WTC11 (cell line): Measurements from ENCODE around the gene KCNK5. TPM values are rescaled to one million over a fixed set of nuclear protein-coding genes. Genes with fewer than 3 reads are reported as not detected.

Experiments
- ATAC-seq: fragments of 200-7000 bp; cut with Tn5 transposase; 2 replicates; pipeline ENCODE4 v1.10.0; 2021; ENCODE audit warnings: mild to moderate bottlenecking, moderate library complexity
- CTCF ChIA-PET: fragments of 300-600 bp; sonication (Branson Sonifier 250); formaldehyde crosslinking; loops from one replicate; lab custom pipeline; 2021; ENCODE audit warnings: antibody characterized with exemption; lab: Charles Lee
- POLR2A ChIA-PET: fragments of 350-600 bp; sonication (Branson Sonifier 250); formaldehyde crosslinking; loops from one replicate; lab custom pipeline; 2021; ENCODE audit warnings: antibody characterized with exemption; lab: Charles Lee
- DNase-seq: peaks from one replicate; pipeline ENCODE4 v3.0.0; 2021; ENCODE audit warnings: low spot score
- H3K27ac Mint-ChIP-seq: 2 replicates; pipeline ENCODE4 v1.8.0; 2021; ENCODE audit warnings: mixed read lengths
- H3K27me3 Mint-ChIP-seq: 2 replicates; pipeline ENCODE4 v1.8.0; 2021; ENCODE audit warnings: low read depth, mild to moderate bottlenecking, moderate library complexity, mixed read lengths
- H3K36me3 Mint-ChIP-seq: 2 replicates; pipeline ENCODE4 v1.8.0; 2021; ENCODE audit warnings: mixed read lengths
- H3K4me1 Mint-ChIP-seq: 2 replicates; pipeline ENCODE4 v1.8.0; 2022; ENCODE audit warnings: mixed read lengths
- H3K4me3 Mint-ChIP-seq: 2 replicates; pipeline ENCODE4 v1.8.0; 2021; ENCODE audit warnings: mild to moderate bottlenecking, moderate library complexity, mixed read lengths
- H3K9me3 Mint-ChIP-seq: 2 replicates; pipeline ENCODE4 v1.8.0; 2021; ENCODE audit warnings: mixed read lengths
- AR ChIP-seq: fragments of 250-450 bp; sonication (Bioruptor Pico); IDR thresholded peaks from 2 replicates; pipeline ENCODE4 v1.9.0; 2021; ENCODE audit warnings: mild to moderate bottlenecking
- ARID4B ChIP-seq: sonication (generic); formaldehyde crosslinking; IDR thresholded peaks from 2 replicates; pipeline ENCODE4 v1.8.0; 2023; ENCODE audit warnings: missing genetic modification reagents, mild to moderate bottlenecking, borderline replicate concordance
- ATF3 ChIP-seq: sonication (generic); formaldehyde crosslinking; conservative IDR thresholded peaks from 2 replicates; pipeline ENCODE4 v1.8.1; 2022; ENCODE audit warnings: mild to moderate bottlenecking, missing genetic modification reagents
- CREB1 ChIP-seq: sonication (generic); formaldehyde crosslinking; IDR thresholded peaks from 2 replicates; pipeline ENCODE4 v1.8.0; 2023; ENCODE audit warnings: mild to moderate bottlenecking, missing genetic modification reagents
- CREM ChIP-seq: sonication (generic); formaldehyde crosslinking; IDR thresholded peaks from 2 replicates; pipeline ENCODE4 v1.8.1; 2022; ENCODE audit warnings: mild to moderate bottlenecking, missing genetic modification reagents, moderate library complexity
- E2F1 ChIP-seq: sonication (generic); formaldehyde crosslinking; IDR thresholded peaks from 2 replicates; pipeline ENCODE4 v1.8.0; 2022; ENCODE audit warnings: mild to moderate bottlenecking, missing genetic modification reagents
- E2F4 ChIP-seq: sonication (generic); formaldehyde crosslinking; IDR thresholded peaks from 2 replicates; pipeline ENCODE4 v1.8.1; 2022; ENCODE audit warnings: low read depth, mild to moderate bottlenecking, moderate library complexity, missing genetic modification reagents, borderline replicate concordance
- E2F5 ChIP-seq: sonication (generic); formaldehyde crosslinking; IDR thresholded peaks from 2 replicates; pipeline ENCODE4 v1.8.1; 2022; ENCODE audit warnings: mild to moderate bottlenecking, moderate library complexity, missing genetic modification reagents
- ELF4 ChIP-seq: sonication (generic); formaldehyde crosslinking; IDR thresholded peaks from 2 replicates; pipeline ENCODE4 v1.8.1; 2022; ENCODE audit warnings: low read depth, mild to moderate bottlenecking, moderate library complexity, missing genetic modification reagents
- ERG ChIP-seq: fragments of 250-450 bp; sonication (Bioruptor Pico); IDR thresholded peaks from 2 replicates; pipeline ENCODE4 v1.8.0; 2021; ENCODE audit warnings: mild to moderate bottlenecking
- NR1H2 ChIP-seq: sonication (generic); formaldehyde crosslinking; IDR thresholded peaks from 2 replicates; pipeline ENCODE4 v1.9.0; 2021; ENCODE audit warnings: mild to moderate bottlenecking, moderate library complexity, missing genetic modification reagents
- NR2C2 ChIP-seq: sonication (generic); formaldehyde crosslinking; IDR thresholded peaks from 2 replicates; pipeline ENCODE4 v1.8.0; 2022; ENCODE audit warnings: mild to moderate bottlenecking, missing genetic modification reagents
- NR3C1 ChIP-seq: sonication (generic); formaldehyde crosslinking; conservative IDR thresholded peaks from 2 replicates; pipeline ENCODE4 v1.8.1; 2023; ENCODE audit warnings: low read depth, mild to moderate bottlenecking, missing genetic modification reagents
- RORB ChIP-seq: fragments of 250-450 bp; sonication (Bioruptor Pico); IDR thresholded peaks from 2 replicates; pipeline ENCODE4 v1.9.0; 2021; ENCODE audit warnings: mild to moderate bottlenecking
- SMAD4 ChIP-seq: sonication (generic); formaldehyde crosslinking; IDR thresholded peaks from 2 replicates; pipeline ENCODE4 v1.8.0; 2022; ENCODE audit warnings: mild to moderate bottlenecking, missing genetic modification reagents
- SP1 ChIP-seq: sonication (generic); formaldehyde crosslinking; conservative IDR thresholded peaks from 2 replicates; pipeline ENCODE4 v1.8.1; 2022; ENCODE audit warnings: missing genetic modification reagents
- STAT6 ChIP-seq: sonication (generic); formaldehyde crosslinking; conservative IDR thresholded peaks from 2 replicates; pipeline ENCODE4 v1.8.1; 2023; ENCODE audit warnings: mild to moderate bottlenecking, low read depth, missing genetic modification reagents, moderate library complexity
- ZNF317 ChIP-seq: sonication (generic); formaldehyde crosslinking; IDR thresholded peaks from 2 replicates; pipeline ENCODE4 v1.8.1; 2023; ENCODE audit warnings: low read depth, mild to moderate bottlenecking, moderate library complexity, missing genetic modification reagents, borderline replicate concordance
- ZNF423 ChIP-seq: fragments of 250-450 bp; sonication (Bioruptor Pico); IDR thresholded peaks from 2 replicates; pipeline ENCODE4 v2.1.2; 2022; ENCODE audit warnings: mild to moderate bottlenecking, moderate library complexity
- total RNA-seq: library from RNA; stranded (reverse); gene quantifications from 3 replicates; pipeline ENCODE4 v1.2.3, GENCODE V29; 2021

The KCNK5 gene
- total RNA-seq, 1 experiment from 2014 or later, result 41.8 TPM

GRCh38 chr6:39143238-39143930, 85.9 kb downstream of the KCNK5 start:
- POLR2A ChIA-PET, result no interaction called here
- Mint-ChIP-seq H3K27ac (no peak overlapping the region), H3K4me3 (no peak overlapping the region), H3K4me1 (peaks cover 13% of the 10 kb centered on the region)
- CTCF ChIA-PET, result no interaction called here
- TF ChIP-seq CREM (no peak), E2F5 (CRISPR knock-in tag) (no peak), ARID4B (CRISPR knock-in tag) (no peak), ZNF423 (CRISPR knock-in tag) (no peak), STAT6 (CRISPR knock-in tag) (no peak), NR2C2 (CRISPR knock-in tag) (no peak), AR (no peak), NR1H2 (CRISPR knock-in tag) (no peak), CREB1 (CRISPR knock-in tag) (no peak), ERG (no peak), SP1 (no peak), RORB (CRISPR knock-in tag) (no peak), E2F4 (CRISPR knock-in tag) (no peak), ATF3 (CRISPR knock-in tag) (no peak), ELF4 (CRISPR knock-in tag) (no peak), E2F1 (CRISPR knock-in tag) (no peak), SMAD4 (CRISPR knock-in tag) (no peak), NR3C1 (no peak), ZNF317 (CRISPR knock-in tag) (no peak)
- TF ChIP-seq, all 79 proteins: peak for 0
- ATAC-seq (no peak), DNase-seq (no peak)
- peaks cover 3% of the 10 kb centered on the region for H3K27me3 Mint-ChIP-seq
- no peaks in the 10 kb centered on the region for H3K9me3 Mint-ChIP-seq
- no peaks in the 10 kb centered on the region for H3K36me3 Mint-ChIP-seq
